Measurements from ENCODE around the gene KIF26A. TPM values are rescaled to one million over a fixed set of nuclear protein-coding genes. Genes with fewer than 3 reads are reported as not detected.
"Not testable (repeated sequence)": the region's sequence is repeated elsewhere in the genome, so short reads cannot be mapped to it uniquely, and the experiment has no call there.

Gene KIF26A
- total RNA-seq, 1 donor from 2014 or later, result 13.0 TPM

DNA sequence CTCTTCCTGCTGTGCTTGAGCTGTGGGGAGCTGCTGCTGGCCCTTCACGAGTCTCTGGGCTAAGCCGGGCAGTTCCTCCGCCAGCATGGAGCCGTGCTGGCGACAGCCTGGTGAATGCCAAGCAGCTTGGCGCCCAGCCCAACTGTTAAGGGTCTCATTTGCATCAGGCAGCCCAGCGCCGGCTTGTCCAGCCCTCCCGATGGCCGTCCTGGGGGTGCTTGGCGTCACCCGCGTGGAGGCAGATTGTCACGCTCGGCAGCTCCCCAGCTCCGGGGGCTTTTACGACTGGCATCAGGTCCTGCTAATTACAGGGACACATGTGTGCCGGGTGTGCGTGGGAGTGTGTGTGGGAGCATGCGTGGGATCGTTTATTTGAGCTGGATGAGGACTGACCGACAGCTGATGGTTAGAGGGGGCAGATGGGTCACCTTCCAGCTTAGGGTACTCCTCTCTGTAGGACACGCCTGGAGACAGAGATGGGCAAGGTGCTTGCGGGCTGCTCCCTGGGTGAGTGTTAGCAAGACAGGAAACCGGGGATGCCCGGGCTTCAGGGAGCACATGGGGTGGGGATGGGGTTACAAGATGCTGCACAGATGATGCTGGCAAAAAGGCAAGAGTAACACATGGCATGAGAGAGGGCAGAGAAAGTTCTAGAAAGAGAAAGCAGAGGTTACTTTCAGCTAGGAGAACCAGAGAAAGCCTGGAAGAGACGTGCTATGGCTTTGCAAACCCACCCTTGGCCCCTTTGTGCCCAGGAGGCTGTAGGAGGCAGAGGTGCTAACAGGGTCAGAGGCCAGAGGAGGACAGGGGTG lies 64.1 kb downstream of the KIF26A start:
- FAIRE-seq (no peak), DNase-seq (ENCODE audit: low spot score in 2 of 2) (no peak)

DNA sequence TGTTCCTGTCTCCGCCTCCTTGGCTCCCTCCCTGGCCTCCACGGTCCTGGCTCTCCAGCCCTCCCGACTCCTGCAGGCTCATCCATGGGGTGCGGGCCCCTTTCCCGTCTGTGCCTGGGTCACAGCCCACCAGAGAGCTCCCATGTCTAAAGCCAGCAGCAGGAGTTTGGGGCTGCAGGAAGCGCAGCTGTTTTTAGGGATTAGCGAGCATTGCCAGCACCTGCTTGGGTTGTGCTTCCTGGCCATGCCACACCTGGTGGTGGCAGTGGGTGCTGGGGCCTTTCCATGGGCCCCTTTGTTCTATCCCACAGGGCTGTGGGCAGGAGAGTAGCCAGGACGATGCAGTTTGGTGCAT lies 64.7 kb downstream of the KIF26A start:
- no peak for DNase-seq (ENCODE audit: low spot score in 2 of 2)
- FAIRE-seq, result no peak

DNA sequence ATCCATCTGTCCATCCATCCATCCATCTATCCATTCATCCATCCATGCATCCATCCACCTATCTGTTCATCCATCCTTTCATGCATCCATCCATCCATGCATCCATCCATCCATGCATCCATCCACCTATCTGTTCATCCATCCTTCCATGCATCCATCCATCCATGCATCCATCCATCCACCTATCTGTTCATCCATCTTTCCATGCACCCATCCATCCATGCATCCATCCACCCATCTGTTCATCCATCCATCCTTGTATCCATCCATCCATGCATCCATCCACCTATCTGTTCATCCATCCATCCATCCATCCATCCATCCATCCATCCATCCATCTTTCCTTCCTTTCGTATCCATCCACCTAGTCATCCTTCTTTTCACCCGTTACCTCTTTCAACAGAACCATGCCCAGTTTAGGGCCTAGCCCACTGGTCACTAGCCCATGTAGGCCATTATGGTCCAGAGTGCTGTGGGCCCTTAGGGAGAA lies 66.3 kb downstream of the KIF26A start:
- DNase-seq (ENCODE audit: low spot score in 2 of 2), result no peak
- no peak for FAIRE-seq

DNA sequence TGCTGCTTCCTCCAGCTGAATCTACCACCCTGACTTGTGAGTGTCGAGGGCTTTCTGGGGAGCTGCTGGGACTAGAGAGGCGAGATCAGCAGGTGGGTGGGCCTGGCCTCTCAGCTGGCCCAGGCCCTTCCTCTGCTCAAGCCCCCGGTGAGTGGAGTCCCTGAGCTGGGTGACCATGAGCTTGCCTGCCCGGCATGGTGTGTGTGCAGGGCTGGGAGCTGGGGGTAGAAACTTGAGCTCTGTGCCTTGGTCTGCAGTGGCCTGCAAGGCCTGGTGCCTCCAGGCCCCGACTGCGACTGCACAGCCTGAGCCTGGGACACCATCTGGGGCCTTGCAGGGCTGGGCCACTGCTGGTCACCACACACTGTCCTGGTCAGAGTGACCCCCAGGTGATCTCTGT lies 67.4 kb downstream of the KIF26A start:
- no peak for FAIRE-seq
- no peak for DNase-seq (ENCODE audit: low spot score in 2 of 2)

DNA sequence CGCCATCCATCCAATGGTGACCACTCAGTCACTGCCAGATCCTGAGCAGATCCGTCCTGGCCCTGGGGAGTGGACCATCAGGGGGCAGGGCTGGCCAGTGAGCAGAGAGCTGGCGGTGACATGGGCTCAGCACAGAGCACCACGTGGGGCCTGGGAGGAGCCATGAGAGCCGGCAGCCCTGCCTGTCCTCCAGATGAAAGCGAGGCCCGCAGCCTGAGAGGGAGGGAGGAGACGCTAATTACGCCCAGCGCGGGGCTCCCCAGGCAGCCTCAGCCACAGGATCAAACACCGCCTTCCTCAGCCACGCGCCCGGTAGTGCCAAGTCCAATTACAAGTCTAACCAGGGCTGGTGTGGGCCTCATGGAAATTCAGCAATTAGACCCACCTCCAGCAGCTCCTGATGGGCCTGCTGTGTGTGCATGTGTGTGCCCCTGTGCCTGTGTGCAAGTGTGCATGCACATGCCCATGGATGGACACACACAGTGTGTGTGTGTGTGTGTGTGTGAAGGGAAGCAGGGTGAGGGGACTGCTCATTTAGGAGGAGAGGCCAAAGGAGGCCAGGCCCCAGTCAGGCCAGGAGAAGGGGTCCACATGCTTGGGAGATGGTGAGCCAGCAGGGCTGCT lies 68.0 kb downstream of the KIF26A start:
- DNase-seq (ENCODE audit: low spot score in 2 of 2), result no peak

DNA sequence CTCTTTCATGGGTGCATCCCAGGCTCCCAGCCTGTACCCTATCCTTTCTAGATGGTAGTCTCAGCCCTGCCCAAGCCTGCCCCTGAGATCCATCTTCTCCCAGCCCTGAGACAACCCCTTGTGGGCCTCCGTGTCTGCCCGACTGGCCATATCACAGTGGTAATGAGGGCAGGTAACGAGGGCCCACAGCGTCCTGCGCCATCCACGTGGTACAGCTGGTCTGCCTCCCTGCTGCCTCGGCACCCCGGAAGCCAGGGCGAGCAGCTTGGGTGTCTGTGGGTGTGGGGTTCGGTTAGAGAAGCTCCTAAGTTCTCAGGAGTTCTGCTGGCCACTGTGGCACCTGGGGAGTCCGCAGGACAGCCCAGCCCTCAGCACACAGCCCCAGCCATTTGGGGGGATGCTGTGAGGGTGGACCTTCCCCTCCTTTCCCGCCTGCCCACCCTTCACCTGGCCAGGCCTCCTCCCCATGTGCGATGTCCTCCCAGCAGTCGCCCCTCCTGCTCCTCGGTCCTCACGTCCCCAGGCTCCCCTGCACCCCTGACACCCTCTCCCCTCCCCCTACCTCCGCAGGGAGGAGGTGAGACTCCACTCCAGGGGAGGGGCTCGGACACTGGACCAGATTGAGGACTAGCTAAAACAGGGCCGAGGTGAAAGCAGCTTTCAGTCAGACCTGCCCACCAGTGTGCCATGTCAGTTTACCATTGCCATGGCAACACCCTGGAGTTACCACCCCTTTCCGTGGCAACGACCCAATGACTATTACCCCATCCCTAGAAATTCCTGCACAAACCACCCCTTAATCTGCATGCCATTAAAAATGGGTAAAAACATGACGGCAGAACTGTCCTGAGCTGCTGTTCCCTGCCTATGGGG lies 69.0 kb downstream of the KIF26A start:
- DNase-seq (ENCODE audit: low spot score in 2 of 2) (no peak), FAIRE-seq (no peak)

More for the DNA sequence above, 68.0 kb downstream of the KIF26A start:
- no peak for FAIRE-seq

DNA sequence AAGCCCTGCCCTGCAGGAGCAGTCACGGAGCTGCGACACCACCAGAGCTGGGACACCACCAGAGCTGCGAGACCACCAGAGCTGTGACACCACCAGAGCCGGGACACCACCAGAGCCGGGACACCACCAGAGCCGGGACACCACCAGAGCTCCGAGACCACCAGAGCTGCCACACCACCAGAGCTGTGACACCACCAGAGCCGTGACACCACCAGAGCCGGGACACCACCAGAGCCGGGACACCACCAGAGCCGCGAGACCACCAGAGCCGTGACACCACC lies 69.6 kb downstream of the KIF26A start:
- DNase-seq (ENCODE audit: low spot score in 2 of 2); FAIRE-seq: not testable (repeated sequence)

DNA sequence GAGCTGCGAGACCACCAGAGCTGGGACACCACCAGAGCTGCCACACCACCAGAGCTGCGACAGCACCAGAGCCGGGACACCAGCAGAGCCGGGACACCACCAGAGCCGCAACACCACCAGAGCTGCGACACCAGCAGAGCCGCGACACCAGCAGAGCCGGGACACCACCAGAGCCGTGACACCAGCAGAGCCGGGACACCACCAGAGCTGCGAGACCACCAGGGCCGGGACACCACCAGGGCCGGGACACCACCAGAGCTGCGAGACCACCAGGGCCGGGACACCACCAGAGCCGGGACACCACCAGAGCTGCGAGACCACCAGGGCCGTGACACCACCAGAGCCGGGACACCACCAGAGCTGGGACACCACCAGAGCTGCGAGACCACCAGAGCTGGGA lies 69.9 kb downstream of the KIF26A start:
- DNase-seq (ENCODE audit: low spot score in 2 of 2); FAIRE-seq: not testable (repeated sequence)

DNA sequence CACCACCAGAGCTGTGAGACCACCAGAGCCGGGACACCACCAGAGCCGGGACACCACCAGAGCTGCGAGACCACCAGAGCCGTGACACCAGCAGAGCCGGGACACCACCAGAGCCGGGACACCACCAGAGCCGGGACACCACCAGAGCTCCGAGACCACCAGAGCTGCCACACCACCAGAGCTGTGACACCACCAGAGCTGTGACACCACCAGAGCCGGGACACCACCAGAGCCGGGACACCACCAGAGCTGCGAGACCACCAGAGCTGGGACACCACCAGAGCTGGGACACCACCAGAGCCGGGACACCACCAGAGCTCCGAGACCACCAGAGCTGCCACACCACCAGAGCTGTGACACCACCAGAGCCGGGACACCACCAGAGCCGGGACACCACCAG lies 70.7 kb downstream of the KIF26A start:
- not testable (repeated sequence) for FAIRE-seq; DNase-seq (ENCODE audit: low spot score in 2 of 2)

DNA sequence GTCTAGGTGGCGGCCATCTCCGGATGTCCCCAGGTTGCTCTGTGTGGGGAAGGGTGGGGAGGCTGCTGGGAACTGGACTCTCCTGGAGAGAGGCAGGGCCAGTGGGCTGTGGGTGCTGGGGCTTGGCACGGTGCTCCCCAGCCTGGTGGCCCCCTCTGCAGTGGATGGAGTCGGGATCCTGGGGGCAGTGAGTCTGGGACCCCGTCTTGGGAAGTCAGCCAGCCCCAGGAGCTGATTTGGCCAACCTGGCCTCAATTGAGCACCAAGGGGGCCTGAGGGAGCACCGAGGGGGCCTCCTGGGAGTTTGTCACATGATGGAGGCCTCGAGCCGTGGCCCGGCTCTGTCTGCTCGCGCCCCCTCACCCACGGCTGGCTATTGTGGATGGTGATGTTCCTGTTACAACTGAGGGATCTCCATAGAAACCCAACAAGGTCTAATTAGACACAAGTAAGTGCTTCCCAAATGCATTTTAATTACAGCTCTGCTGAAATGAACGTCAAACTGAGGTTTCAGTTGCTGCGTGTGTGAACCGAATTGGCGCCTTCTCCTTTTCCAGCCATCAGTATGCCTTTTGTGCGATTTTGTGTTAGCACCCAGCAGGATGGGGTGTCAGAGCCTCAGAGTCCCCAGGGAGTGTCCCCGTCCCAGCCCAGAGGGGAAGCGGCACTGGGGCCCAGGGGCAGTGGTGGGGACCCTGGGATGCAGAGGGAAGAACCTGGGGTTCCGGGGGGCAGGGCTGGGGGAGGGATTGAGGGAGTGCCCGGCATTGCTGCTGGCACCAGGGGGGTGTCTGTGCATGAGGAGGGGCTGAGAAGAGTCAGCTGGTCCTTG lies 71.8 kb downstream of the KIF26A start:
- no peak for FAIRE-seq
- no peak for DNase-seq (ENCODE audit: low spot score in 2 of 2)

DNA sequence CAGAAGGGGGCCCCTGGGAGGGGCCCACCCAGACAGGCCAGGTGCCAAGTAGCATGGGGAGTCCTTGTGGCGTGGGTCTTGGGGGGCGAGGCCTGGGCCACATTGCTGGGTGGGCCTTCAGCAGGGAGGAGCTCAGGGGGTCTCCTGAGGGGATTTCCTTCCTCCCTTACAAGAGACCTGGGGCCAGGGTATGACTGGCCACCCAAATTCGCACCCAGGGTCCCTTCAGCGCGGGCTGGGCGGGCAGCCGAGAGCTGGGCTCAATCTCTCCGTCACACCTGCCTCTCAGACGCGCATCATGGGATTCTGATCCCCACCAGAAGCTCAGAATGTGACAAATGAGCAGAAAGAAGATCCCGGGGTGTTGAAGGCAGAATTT lies 72.4 kb downstream of the KIF26A start:
- DNase-seq (ENCODE audit: low spot score in 2 of 2) (no peak), FAIRE-seq (no peak)

DNA sequence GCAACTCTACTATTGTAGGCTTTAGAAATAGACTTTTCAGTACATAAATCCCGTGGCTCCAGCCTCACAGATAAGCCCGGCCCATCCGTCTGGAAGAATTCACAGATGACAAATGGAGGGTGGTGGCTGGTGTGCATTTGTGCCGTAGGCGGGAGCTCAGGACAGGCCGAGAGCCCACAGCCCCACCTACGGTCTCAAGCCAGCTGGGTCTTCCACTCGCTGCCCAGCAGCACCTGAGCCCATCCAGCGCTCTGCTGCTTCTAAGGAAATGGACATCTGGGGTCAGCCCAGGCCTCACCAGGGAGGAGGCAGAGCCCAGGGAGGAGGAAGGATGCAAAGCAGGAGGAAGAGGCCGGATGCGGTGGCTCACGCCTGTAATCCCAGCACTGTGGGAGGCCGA lies 72.8 kb downstream of the KIF26A start:
- DNase-seq (ENCODE audit: low spot score in 2 of 2) (no peak), FAIRE-seq (no peak)

DNA sequence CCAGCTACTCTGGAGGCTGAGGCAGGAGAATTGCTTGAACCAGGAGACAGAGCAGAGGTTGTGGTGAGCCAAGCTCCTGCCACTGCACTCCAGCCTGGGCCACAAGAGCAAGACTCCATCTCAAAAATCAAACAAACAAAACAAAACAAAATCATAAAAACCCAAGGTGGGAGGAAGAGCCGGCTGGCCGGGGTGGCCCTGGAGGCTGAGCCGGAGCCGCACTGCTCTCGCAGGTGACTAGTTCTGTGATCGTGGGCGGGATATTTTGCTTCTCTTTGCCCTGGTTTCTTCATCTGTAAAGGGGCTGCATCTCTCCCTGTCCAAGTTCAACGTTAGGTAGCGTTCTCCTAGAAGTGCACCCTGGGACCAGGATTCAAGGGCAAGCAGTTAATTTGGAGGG lies 73.4 kb downstream of the KIF26A start:
- FAIRE-seq (no peak), DNase-seq (ENCODE audit: low spot score in 2 of 2) (no peak)

DNA sequence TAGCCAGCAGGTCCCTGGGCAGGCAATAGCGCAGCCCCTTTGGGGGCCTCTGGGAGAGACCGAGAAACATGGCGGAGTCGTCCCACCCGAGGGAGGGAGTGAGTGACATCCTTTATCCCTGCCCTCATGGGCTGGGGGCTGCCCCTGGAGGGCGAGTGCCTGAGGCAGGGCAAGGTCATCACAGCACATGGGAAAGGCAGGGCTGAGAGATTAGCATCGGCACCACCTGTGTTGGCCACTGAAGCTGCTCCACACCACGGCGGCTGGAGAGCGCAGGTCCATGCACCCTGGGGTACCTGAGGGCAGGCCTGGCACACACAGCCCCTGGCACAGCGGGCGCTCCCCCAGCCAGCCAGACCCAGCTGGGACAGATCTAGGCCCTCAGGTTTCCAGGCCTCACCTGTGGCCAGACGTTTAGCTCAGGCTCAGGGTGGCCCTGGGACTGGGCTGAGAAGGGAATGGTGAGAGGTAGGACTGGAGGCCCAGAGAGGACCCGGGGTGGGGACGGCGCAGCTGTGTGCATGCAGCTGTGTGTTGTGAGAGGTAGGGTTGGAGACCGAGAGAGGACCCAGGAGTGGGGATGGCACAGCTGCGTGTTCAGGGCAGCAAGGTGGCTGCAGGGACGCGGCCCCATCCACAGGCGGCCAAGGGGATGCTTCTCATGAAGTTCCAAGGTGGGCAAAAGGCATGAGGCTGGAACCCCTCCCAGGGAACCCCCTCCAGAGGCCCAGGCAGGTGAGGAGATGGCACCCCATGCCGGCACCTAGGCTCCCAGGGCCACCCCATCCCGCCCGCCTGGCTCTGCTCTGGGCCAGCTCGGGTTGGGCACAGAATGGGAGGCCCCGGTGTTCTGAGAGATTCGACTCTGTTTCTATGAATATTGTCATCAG lies 74.1 kb downstream of the KIF26A start:
- FAIRE-seq, result no peak

DNA sequence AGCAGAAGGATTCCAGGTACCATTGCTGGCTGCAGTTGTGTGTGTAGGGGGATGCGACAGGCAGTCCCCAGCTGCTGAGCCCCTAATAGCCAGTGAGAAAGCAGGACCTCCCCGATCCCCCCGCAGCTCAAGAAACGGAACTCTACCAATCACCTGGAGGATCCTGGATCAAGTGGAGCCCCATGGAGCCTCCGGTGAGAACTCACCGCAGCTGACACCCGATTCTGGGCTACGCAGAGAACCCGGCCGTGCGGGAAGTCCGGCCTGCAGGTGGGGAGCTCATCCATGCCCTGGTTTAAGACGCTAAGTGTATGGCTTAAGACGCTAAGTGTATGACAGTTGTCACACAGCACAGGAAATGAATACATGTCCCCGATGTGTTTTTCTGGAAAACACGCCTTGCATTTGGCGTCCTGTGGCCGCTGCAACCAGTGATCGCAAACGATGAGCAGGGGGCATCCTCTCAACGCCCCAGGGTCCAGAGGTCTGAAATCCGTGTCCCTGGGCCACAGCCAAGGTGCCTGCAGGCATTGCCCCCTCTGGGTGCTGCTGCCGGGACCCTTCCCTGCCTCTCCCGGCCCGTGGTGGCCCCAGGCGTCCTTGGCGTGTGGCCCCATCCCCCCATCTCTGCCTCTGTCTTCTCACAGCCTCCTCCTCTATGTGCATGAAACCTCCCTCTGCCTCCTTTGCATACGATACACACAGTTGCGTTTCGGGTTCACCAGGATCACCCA lies 75.1 kb downstream of the KIF26A start:
- FAIRE-seq (no peak), DNase-seq (ENCODE audit: low spot score in 2 of 2) (no peak)

More for the DNA sequence above, 74.1 kb downstream of the KIF26A start:
- DNase-seq (ENCODE audit: low spot score in 2 of 2), result no peak

DNA sequence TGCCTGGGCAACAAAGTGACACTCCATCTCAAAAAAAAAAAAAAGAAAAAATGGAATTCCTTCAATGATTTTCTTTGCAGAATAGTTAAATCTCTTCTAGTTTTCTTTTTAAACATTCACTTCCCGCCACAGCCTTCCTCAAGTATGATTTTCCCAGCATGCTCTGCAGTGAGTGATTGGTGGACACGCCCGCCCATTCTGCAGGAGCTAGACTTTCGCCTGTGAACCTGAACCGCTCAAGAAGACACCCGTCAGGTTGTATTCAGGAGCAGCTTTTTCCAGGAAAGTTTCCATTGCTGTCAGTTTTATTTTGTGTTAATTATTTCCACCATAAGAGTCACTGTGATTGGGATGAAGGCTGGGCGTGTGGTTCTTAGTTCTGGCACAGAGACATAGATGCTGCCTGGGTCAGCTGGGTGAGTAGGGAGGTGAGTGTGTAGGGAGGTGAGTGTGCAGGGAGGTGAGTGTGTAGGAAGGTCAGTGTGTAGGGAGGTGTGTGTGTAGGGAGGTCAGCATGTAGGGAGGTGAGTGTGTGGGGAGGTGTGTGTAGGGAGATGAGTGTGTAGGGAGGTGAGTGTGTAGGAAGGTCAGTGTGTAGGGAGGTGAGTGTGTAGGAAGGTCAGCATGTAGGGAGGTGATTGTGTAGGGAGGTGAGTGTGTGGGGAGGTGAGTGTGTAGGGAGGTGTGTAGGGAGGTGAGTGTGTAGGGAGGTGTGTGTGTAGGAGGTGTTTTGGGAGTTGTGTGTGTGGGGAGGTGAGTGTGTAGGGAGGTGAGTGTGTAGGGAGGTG lies 76.2 kb downstream of the KIF26A start:
- FAIRE-seq (no peak), DNase-seq (ENCODE audit: low spot score in 2 of 2) (no peak)

DNA sequence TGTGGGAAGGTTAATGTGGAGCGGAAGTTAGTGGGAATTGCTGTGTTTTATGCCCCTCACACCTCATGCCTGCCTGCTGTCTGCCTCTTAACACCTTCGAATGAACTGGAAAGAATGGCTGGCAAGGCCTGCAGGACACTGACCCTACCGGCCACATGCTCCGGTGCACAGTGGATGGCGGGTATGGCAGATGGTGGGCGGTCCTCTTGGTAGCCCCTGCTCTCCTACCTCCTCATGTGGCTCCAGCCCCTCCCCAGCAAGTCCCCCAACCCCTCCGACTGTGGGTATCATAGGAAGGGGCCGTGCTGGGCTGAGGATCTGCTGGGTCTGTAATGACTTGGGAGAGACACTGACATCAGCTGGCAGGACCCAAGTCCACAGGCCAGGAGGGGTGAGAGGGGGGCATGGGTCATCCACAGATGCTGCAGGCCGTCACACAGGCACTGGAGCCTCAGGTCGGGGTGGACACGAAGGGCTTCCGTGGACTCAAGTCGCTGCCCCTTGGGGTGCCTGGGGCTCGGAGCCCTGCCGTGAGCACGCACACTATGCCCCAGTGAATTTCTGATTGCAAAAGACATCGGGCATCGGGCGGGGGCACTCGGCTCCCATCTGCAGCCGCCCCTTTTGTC lies 77.4 kb downstream of the KIF26A start:
- DNase-seq (ENCODE audit: low spot score in 2 of 2), result no peak

More for the DNA sequence above, 77.4 kb downstream of the KIF26A start:
- no peak for FAIRE-seq
